Panc1 (cell line): ENCODE results near the gene CEPT1. TPM values are rescaled to one million over a fixed set of nuclear protein-coding genes. Genes with fewer than 3 reads are reported as not detected.

Experiments
- ATAC-seq: fragments of 200-7000 bp; cut with Tn5 transposase; 2 replicates; pipeline ENCODE4 v1.9.1; 2020; ENCODE audit warnings: mild to moderate bottlenecking, moderate library complexity
- BruUV-seq: library from RNA; stranded (reverse); fragments of 400-500 nt; replicated peaks from 2 replicates; lab custom pipeline; 2021; lab: Mats Ljungman, UMichigan
- CTCF ChIA-PET: fragments of 300-600 bp; sonication (Branson Sonifier 250); formaldehyde crosslinking; loops from one replicate; lab custom pipeline; 2022; ENCODE audit warnings: antibody characterized with exemption; lab: Charles Lee
- POLR2A ChIA-PET: fragments of 300-600 bp; sonication (Branson Sonifier 250); formaldehyde crosslinking; loops from one replicate; lab custom pipeline; 2022; ENCODE audit warnings: antibody characterized with exemption; lab: Charles Lee
- DNase-seq: peaks from one replicate; pipeline ENCODE4 v3.0.0-alpha.2; 2010; ENCODE audit warnings: low read depth, low spot score
- H3K27ac ChIP-seq: 2 replicates; pipeline ENCODE4 v1.5.1; 2011; ENCODE audit warnings: mild to moderate bottlenecking, low read length, inconsistent platforms
- H3K27me3 ChIP-seq: fragments of 200-500 bp; sonication (Bioruptor generic); 2 replicates; pipeline ENCODE4 v1.6.0; 2014; ENCODE audit warnings: low read length, inconsistent platforms; ENCODE audit not compliant: control insufficient read depth, insufficient read depth
- H3K36me3 ChIP-seq: fragments of 200-500 bp; sonication (Bioruptor generic); 2 replicates; pipeline ENCODE4 v1.5.1; 2014; ENCODE audit warnings: inconsistent platforms, mild to moderate bottlenecking, low read length, moderate library complexity; ENCODE audit not compliant: control insufficient read depth, insufficient read depth
- H3K4me1 ChIP-seq: 2 replicates; pipeline ENCODE4 v1.5.1; 2011; ENCODE audit warnings: inconsistent platforms, mild to moderate bottlenecking, low read length, moderate library complexity; ENCODE audit not compliant: control insufficient read depth, insufficient read depth
- H3K4me3 ChIP-seq, 2 experiments: 2 replicates each; pipeline ENCODE4 v1.5.1; 2011 to 2012; ENCODE audit warnings: low read depth in 2 of 2, low read length in 2 of 2, mild to moderate bottlenecking in 2 of 2, inconsistent platforms in 1 of 2, moderate library complexity in 1 of 2
- H3K9me3 ChIP-seq: fragments of 200-500 bp; sonication (Bioruptor generic); 2 replicates; pipeline ENCODE4 v1.5.1; 2014; ENCODE audit warnings: low read depth, mild to moderate bottlenecking, inconsistent platforms, low read length, moderate library complexity; ENCODE audit not compliant: control insufficient read depth, insufficient read depth
- CTCF ChIP-seq: fragments of 450-650 bp; IDR thresholded peaks from 2 replicates; pipeline ENCODE4 v1.5.1; 2017; ENCODE audit warnings: mild to moderate bottlenecking
- POLR2AphosphoS5 ChIP-seq: IDR thresholded peaks from 2 replicates; pipeline ENCODE4 v1.6.1; 2012; ENCODE audit warnings: mild to moderate bottlenecking, low read depth, low read length, moderate library complexity
- SIN3A ChIP-seq: IDR thresholded peaks from 2 replicates; pipeline ENCODE4 v1.6.1; 2012; ENCODE audit warnings: low read depth, mild to moderate bottlenecking, low read length, moderate library complexity, borderline replicate concordance; ENCODE audit not compliant: insufficient read depth
- TCF7L2 ChIP-seq: IDR thresholded peaks from 2 replicates; pipeline ENCODE4 v1.6.1; 2011; ENCODE audit warnings: mild to moderate bottlenecking, low read depth, low read length, inconsistent platforms
- in situ Hi-C: cut with HindIII; loops from 2 replicates; pipeline ENCODE4 v1.10.0; 2016; ENCODE audit warnings: low sequenced_read_pairs, low pct_unique_long_range_greater_than_20kb
- intact Hi-C: fragments of 100-400 bp; cut with micrococcal nuclease; formaldehyde crosslinking; loops from one replicate; pipeline ENCODE4 v1.10.0; 2022; ENCODE audit not compliant: unreplicated experiment
- total RNA-seq: library from RNA; stranded (reverse); gene quantifications from one replicate; pipeline ENCODE4 v1.2.1, GENCODE V29; 2021; ENCODE audit not compliant: unreplicated experiment
- TF ChIP-seq, protein P1 (sequence below), 2 experiments: IDR thresholded peaks; 2 replicates each; pipeline ENCODE4 v1.6.1; 2011 to 2012; ENCODE audit warnings: low read depth in 2 of 2, control low read depth in 1 of 2, low read length in 1 of 2, mild to moderate bottlenecking in 1 of 2, moderate library complexity in 1 of 2; ENCODE audit not compliant: insufficient read depth in 1 of 2

The CEPT1 gene
- total RNA-seq, 1 experiment from 2014 or later, result 21.9 TPM

GRCh38 chr1:111145542-111145941, 5.5 kb downstream of the CEPT1 start:
- ChIA-PET POLR2A (interaction anchor here (0.5 kb wide), 1 partner anchor 303 kb away, joined by 13 read pairs; no protein-coding TSS in a partner anchor), CTCF (no interaction called here)
- Histone ChIP-seq H3K36me3 (peaks cover 20% of the 10 kb centered on the region), H3K27me3 (no peaks in the 10 kb centered on the region), H3K27ac (no peak overlapping the region), H3K4me1 (peaks cover 9% of the 10 kb centered on the region; the same call in 1 of the 2 replicates), H3K9me3 (no peaks in the 10 kb centered on the region), H3K4me3 (no peak overlapping the region)
- TF ChIP-seq POLR2AphosphoS5 (no peak), CTCF (no peak), SIN3A (no peak), TCF7L2 (no peak)
- TF ChIP-seq, protein P1, sequence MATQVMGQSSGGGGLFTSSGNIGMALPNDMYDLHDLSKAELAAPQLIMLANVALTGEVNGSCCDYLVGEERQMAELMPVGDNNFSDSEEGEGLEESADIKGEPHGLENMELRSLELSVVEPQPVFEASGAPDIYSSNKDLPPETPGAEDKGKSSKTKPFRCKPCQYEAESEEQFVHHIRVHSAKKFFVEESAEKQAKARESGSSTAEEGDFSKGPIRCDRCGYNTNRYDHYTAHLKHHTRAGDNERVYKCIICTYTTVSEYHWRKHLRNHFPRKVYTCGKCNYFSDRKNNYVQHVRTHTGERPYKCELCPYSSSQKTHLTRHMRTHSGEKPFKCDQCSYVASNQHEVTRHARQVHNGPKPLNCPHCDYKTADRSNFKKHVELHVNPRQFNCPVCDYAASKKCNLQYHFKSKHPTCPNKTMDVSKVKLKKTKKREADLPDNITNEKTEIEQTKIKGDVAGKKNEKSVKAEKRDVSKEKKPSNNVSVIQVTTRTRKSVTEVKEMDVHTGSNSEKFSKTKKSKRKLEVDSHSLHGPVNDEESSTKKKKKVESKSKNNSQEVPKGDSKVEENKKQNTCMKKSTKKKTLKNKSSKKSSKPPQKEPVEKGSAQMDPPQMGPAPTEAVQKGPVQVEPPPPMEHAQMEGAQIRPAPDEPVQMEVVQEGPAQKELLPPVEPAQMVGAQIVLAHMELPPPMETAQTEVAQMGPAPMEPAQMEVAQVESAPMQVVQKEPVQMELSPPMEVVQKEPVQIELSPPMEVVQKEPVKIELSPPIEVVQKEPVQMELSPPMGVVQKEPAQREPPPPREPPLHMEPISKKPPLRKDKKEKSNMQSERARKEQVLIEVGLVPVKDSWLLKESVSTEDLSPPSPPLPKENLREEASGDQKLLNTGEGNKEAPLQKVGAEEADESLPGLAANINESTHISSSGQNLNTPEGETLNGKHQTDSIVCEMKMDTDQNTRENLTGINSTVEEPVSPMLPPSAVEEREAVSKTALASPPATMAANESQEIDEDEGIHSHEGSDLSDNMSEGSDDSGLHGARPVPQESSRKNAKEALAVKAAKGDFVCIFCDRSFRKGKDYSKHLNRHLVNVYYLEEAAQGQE (IDR thresholded peaks at IDR 0.05; ENCODE audit: insufficient read depth in 1 of 2, low read depth in 2 of 2, low read length in 1 of 2), result no peak
- in situ Hi-C loops (no loop called here), intact Hi-C loops (no loop called here)
- no TSS peak for BruUV-seq
- no peak for ATAC-seq
- no peak for DNase-seq

DNA sequence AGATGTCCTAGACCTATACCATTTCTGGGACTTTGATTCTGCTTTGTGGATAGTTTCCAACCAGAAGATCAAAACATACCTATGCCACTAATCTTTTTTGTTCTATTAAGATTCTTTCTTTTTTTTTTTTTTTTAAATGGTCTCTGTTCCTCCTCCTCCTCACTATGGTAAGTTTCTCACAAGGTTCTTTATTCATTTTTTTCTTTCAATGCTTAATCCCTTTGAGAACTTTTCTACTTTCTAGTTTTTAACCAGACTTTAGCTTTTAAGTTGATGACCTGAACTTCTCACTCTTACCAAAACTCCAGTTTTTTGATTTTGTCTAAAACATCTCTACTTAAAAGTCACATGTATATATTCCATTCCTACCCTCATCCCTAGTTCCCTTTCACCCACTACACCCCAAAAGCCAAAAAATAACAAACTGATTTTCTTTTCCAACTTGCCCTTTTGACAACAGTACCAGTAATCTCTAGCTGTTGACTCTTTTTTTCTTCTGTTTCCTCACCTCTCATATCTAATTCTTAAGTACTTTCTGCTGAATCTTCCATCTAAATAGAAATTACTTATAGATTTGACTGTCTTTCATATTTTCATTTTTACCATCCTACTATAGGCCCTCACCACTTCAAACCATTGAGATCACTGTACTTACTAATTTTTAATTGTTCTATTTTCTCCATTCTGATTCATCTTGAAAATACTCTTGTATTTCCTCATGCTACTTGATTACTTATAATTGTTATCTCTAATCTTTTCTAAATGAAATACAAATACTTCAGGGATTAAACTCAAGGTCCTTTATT, 6.1 kb downstream of the CEPT1 start:
- intact Hi-C loops, result no loop called here
- TF ChIP-seq CTCF (no peak), POLR2AphosphoS5 (no peak), SIN3A (no peak), TCF7L2 (no peak)
- TF ChIP-seq, protein P1 (IDR thresholded peaks at IDR 0.05; ENCODE audit: insufficient read depth in 1 of 2, low read depth in 2 of 2, low read length in 1 of 2), result no peak
- Histone ChIP-seq H3K27me3 (no peaks in the 10 kb centered on the region), H3K9me3 (no peaks in the 10 kb centered on the region), H3K4me1 (peaks cover 9% of the 10 kb centered on the region; the same call in 1 of the 2 replicates), H3K36me3 (peaks cover 17% of the 10 kb centered on the region), H3K27ac (no peak overlapping the region), H3K4me3 (no peak overlapping the region)
- CTCF ChIA-PET, result interaction anchor here (0.7 kb wide), 1 partner anchor 362 kb away, joined by 14 read pairs; no protein-coding TSS in a partner anchor
- in situ Hi-C loops, result no loop called here
- POLR2A ChIA-PET, result no interaction called here
- no peak for DNase-seq
- BruUV-seq, result no TSS peak
- ATAC-seq, result no peak
